ENCODE measurements around the gene DOCK8. TPM values are rescaled to one million over a fixed set of nuclear protein-coding genes. Genes with fewer than 3 reads are reported as not detected.

The DOCK8 gene
- total RNA-seq, 1 experiment from 2014 or later, result 1.4 TPM

DNA sequence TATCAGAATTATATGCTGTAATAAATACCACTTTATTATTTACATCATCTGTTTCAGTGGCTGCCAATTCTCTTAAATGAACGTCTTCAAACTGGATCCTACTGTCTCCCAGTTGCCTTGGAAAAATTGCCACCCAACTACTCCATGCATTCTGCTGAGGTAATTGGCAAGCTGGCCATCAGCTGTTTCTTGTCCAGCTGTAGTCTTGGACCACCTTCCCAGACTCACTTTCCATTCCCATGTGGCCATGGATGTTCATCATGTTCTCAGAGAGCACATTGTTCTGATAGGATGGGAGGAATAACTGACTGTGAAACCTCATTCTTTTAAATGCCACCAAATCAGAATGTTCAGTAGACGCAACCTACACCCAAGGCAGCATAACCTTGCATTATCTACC lies 157.5 kb downstream of the DOCK8 start:
- Mint-ChIP-seq H3K36me3 (ENCODE audit: insufficient read depth in 1 of 3, low read depth in 3 of 3) (no peaks in the 10 kb centered on the region), H3K27ac (no peak overlapping the region), H3K4me3 (no peak overlapping the region), H3K9me3 (no peaks in the 10 kb centered on the region), H3K4me1 (peaks cover 10% of the 10 kb centered on the region in 2 experiments), H3K27me3 (ENCODE audit: low read depth) (no peaks in the 10 kb centered on the region)
- TF ChIP-seq, protein P1, sequence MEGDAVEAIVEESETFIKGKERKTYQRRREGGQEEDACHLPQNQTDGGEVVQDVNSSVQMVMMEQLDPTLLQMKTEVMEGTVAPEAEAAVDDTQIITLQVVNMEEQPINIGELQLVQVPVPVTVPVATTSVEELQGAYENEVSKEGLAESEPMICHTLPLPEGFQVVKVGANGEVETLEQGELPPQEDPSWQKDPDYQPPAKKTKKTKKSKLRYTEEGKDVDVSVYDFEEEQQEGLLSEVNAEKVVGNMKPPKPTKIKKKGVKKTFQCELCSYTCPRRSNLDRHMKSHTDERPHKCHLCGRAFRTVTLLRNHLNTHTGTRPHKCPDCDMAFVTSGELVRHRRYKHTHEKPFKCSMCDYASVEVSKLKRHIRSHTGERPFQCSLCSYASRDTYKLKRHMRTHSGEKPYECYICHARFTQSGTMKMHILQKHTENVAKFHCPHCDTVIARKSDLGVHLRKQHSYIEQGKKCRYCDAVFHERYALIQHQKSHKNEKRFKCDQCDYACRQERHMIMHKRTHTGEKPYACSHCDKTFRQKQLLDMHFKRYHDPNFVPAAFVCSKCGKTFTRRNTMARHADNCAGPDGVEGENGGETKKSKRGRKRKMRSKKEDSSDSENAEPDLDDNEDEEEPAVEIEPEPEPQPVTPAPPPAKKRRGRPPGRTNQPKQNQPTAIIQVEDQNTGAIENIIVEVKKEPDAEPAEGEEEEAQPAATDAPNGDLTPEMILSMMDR (conservative IDR thresholded peaks at IDR 0.05), result no peak
- H3K56ac ChIP-seq (ENCODE audit: insufficient read length, low read depth, low read length), result no peak overlapping the region
- H3K4ac ChIP-seq (ENCODE audit: low read depth, low read length), result no peak overlapping the region
- no peak for DNase-seq
- H4K8ac ChIP-seq (replicated peaks; ENCODE audit: insufficient read length, low read depth, low read length), result no peak overlapping the region
- no peak overlapping the region for H3K27ac ChIP-seq (ENCODE audit: insufficient read length, low read depth, low read length)
- H4K20me1 ChIP-seq (ENCODE audit: control insufficient read depth, insufficient read depth, insufficient read length), result no peaks in the 10 kb centered on the region
- no peak overlapping the region for H2BK5ac ChIP-seq (ENCODE audit: insufficient read length, low read length)
- H2BK12ac ChIP-seq (ENCODE audit: insufficient read length, low read depth, low read length), result no peak overlapping the region
- no peaks in the 10 kb centered on the region for H3K79me2 ChIP-seq (ENCODE audit: insufficient read depth, low read length)
- no peak overlapping the region for H3K9ac ChIP-seq (ENCODE audit: extremely low read depth, insufficient read length, low read length)
- H3K9me3 ChIP-seq (ENCODE audit: control insufficient read depth, low read depth, low read length), result no peaks in the 10 kb centered on the region
- no peak overlapping the region for H3T11ph ChIP-seq (ENCODE audit: low read length)
- no peak overlapping the region for H3K14ac ChIP-seq (ENCODE audit: insufficient read depth, low read length)
- H3K23me2 ChIP-seq (ENCODE audit: insufficient read length, low read depth, low read length, poor library complexity, severe bottlenecking), result no peaks in the 10 kb centered on the region
- no peak overlapping the region for H2BK15ac ChIP-seq (ENCODE audit: low read depth, low read length)
- H3K18ac ChIP-seq (ENCODE audit: insufficient read length, low read depth, low read length), result no peak overlapping the region
- no peaks in the 10 kb centered on the region for H3K4me1 ChIP-seq (ENCODE audit: insufficient read depth, low read length)
- no peaks in the 10 kb centered on the region for H3K79me1 ChIP-seq (ENCODE audit: insufficient read depth, low read depth, low read length, poor library complexity, severe bottlenecking)
- H3K27me3 ChIP-seq (ENCODE audit: insufficient read depth, low read length), result no peaks in the 10 kb centered on the region
- H2AK5ac ChIP-seq (ENCODE audit: insufficient read length, low read length), result no peak overlapping the region
- H4K5ac ChIP-seq (ENCODE audit: insufficient read length, low read depth, low read length), result no peak overlapping the region
- H3K4me2 ChIP-seq (ENCODE audit: insufficient read depth, insufficient read length, low read length), result no peak overlapping the region
- no peak overlapping the region for H4K91ac ChIP-seq (ENCODE audit: insufficient read length, low read depth, low read length)
- H3K23ac ChIP-seq (ENCODE audit: insufficient read length, low read depth, low read length), result no peak overlapping the region
- no peak overlapping the region for H2AFZ ChIP-seq (ENCODE audit: low read length)
- no peak overlapping the region for H2BK120ac ChIP-seq (ENCODE audit: low read depth, low read length, poor library complexity, severe bottlenecking)
- H2BK20ac ChIP-seq (ENCODE audit: low read depth, low read length, poor library complexity, severe bottlenecking), result no peak overlapping the region
- WGBS (ENCODE audit: extremely low coverage, insufficient read length, low lambda C conversion rate), result no CpG with 5 or more reads among the region's 2 CpGs
